ENCODE measurements around the gene TMEM242. TPM values are rescaled to one million over a fixed set of nuclear protein-coding genes. Genes with fewer than 3 reads are reported as not detected.
A peak's percentile ranks its signal among the peaks of the same experiment; 100 is the strongest.

The TMEM242 gene
- total and polyA plus RNA-seq, 2 donors (not counting 3 experiments of a cell fraction or from before 2014, with no cell fraction given) = 5.3 to 15.5 TPM

DNA sequence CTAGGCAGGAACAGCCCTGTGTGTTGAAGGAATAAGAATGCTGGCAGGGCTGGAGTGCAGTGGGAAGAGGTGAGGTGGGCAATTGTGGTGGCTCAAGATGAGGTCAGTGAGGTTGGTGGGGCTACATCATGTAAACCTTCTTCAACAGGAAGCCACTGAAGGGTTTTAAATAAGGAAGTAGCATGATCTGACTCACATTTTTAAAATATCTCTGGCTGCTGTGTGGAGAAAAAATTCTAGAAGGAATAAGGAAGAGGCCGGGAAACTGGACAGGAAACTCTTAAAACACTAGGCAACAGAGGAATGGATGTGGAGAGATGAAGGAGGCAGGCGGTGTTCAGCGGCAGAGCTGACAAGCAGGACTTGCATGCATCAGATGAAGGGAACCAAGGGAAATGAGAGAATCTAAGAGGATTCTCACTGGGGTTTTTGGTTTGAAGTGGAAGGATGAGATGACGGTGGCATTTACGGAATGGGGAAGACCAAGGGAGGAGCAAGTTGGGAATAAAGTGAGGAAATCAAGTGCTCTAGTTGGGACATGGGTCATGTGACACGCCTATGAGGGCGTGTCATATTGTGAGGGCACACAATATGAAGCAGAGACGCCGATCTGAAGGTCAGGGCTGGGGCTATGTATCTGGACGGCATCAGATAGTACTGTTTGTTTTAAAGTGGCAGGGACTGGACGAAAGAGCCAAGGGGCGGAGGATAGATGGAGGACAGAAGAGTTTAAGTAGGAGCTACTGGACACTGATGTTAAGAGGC, 18.2 kb downstream of the TMEM242 start:
- peak overlapping the region; percentile 86 for H3K27ac ChIP-seq (ENCODE audit: insufficient read depth, low read depth, low read length)
- H3K9ac ChIP-seq (replicated peaks; ENCODE audit: extremely low read depth, insufficient read depth, low read length) = peak overlapping the region; percentile 59
- H3K36me3 ChIP-seq (ENCODE audit: control insufficient read depth in 2 of 2, extremely low read depth in 1 of 2, insufficient read depth in 2 of 2, low read length in 2 of 2) = no peaks in the 10 kb centered on the region
- no peaks in the 10 kb centered on the region for H3K9me3 ChIP-seq (replicated peaks; ENCODE audit: control insufficient read depth, insufficient read depth, low read length)
- CTCF ChIA-PET = interaction anchor here (1.1 to 4.2 kb wide), 3 partner anchors 16 to 374 kb away, joined by 3 to 13 read pairs (median 9); no protein-coding TSS in a partner anchor
- FAIRE-seq (peak; percentile 83), DNase-seq (ENCODE audit: low read depth, low spot score) (peak; percentile 85)
- BruUV-seq (replicated peaks) = no TSS peak
- peak overlapping the region in 2 of 3 experiments; percentile 10 to 47 for H3K4me3 ChIP-seq (replicated peaks in 1 of 3; ENCODE audit: insufficient read depth in 1 of 3, low read depth in 1 of 3, low read length in 3 of 3)
- peak overlapping the region; percentile 43 for H2AFZ ChIP-seq (ENCODE audit: low read depth, low read length)
- H3K9me1 ChIP-seq (replicated peaks; ENCODE audit: control insufficient read depth, extremely low read depth, insufficient read depth, low read length) = no peaks in the 10 kb centered on the region
- intact Hi-C loops (cut with micrococcal nuclease) = loop anchor here (1.0 kb wide), 1 partner anchor 36 kb away; no protein-coding TSS in a partner anchor
- peak overlapping the region; percentile 63 for H3K4me2 ChIP-seq (ENCODE audit: insufficient read depth, low read length)
- POLR2A ChIA-PET = interaction anchor here (0.5 kb wide), 1 partner anchor 218 kb away, joined by 4 read pairs; no protein-coding TSS in a partner anchor
- H3K4me1 ChIP-seq (ENCODE audit: control insufficient read depth, extremely low read depth, insufficient read depth, low read length) = peaks cover 29% of the 10 kb centered on the region
- dilution Hi-C loops (cut with MboI; ENCODE audit: extremely low pct_ligation_motif_present, low sequenced_read_pairs) = no loop called here
- H4K20me1 ChIP-seq (replicated peaks; ENCODE audit: control insufficient read depth, extremely low read depth, insufficient read depth, low read length) = no peaks in the 10 kb centered on the region
- H3K27me3 ChIP-seq (ENCODE audit: control insufficient read depth in 2 of 2, insufficient read depth in 2 of 2, low read length in 2 of 2) = no peaks in the 10 kb centered on the region
- H3K79me2 ChIP-seq (ENCODE audit: control insufficient read depth, insufficient read depth, low read length) = peaks cover under 1% of the 10 kb centered on the region
- TF ChIP-seq POLR2A (IDR thresholded peaks at IDR 0.05; ENCODE audit: low read depth, low read length) = no peak
- TF ChIP-seq, protein P1, sequence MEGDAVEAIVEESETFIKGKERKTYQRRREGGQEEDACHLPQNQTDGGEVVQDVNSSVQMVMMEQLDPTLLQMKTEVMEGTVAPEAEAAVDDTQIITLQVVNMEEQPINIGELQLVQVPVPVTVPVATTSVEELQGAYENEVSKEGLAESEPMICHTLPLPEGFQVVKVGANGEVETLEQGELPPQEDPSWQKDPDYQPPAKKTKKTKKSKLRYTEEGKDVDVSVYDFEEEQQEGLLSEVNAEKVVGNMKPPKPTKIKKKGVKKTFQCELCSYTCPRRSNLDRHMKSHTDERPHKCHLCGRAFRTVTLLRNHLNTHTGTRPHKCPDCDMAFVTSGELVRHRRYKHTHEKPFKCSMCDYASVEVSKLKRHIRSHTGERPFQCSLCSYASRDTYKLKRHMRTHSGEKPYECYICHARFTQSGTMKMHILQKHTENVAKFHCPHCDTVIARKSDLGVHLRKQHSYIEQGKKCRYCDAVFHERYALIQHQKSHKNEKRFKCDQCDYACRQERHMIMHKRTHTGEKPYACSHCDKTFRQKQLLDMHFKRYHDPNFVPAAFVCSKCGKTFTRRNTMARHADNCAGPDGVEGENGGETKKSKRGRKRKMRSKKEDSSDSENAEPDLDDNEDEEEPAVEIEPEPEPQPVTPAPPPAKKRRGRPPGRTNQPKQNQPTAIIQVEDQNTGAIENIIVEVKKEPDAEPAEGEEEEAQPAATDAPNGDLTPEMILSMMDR (IDR thresholded peaks at IDR 0.05; ENCODE audit: extremely low read depth in 1 of 2, insufficient read depth in 1 of 2, low read depth in 1 of 2, low read length in 2 of 2) = no peak
- peak; percentile 56 for TF ChIP-seq FOS (IDR thresholded peaks at IDR 0.05; ENCODE audit: borderline replicate concordance, insufficient read depth, low read length)
- peak; percentile 29 for TF ChIP-seq POLR2AphosphoS5 (IDR thresholded peaks at IDR 0.05; ENCODE audit: insufficient read depth, low read depth, low read length)
- no peak for TF ChIP-seq MYC (IDR thresholded peaks at IDR 0.05; ENCODE audit: low read depth, low read length)
- peak; percentile 71 for TF ChIP-seq JUN (IDR thresholded peaks at IDR 0.05; ENCODE audit: borderline replicate concordance, insufficient read depth, insufficient read length, low read depth)
- peak; percentile 66 for TF ChIP-seq MAX (IDR thresholded peaks at IDR 0.05; ENCODE audit: insufficient read depth, insufficient read length)
- TF ChIP-seq GATA2 (IDR thresholded peaks at IDR 0.05; ENCODE audit: insufficient read depth, insufficient read length, low read depth, low read length) = no peak

All from endothelial cell of umbilical vein (primary cell).